LNCaP clone FGC (cell line): ENCODE data around the gene NGFR.

Source experiments
- DNase-seq: peaks from one replicate; pipeline ENCODE4 v3.0.0-alpha.2; 2011; ENCODE audit warnings: low read depth
- H3K4me3 ChIP-seq: 2 replicates; pipeline ENCODE4 v1.5.1; 2011; ENCODE audit warnings: mild to moderate bottlenecking, low read depth, low read length, control low read depth
- CTCF ChIP-seq: IDR thresholded peaks from 2 replicates; pipeline ENCODE4 v1.5.1; 2012; ENCODE audit warnings: mild to moderate bottlenecking; ENCODE audit not compliant: control insufficient read depth, insufficient read depth; ENCODE audit errors: extremely low read depth

The NGFR gene

DNA sequence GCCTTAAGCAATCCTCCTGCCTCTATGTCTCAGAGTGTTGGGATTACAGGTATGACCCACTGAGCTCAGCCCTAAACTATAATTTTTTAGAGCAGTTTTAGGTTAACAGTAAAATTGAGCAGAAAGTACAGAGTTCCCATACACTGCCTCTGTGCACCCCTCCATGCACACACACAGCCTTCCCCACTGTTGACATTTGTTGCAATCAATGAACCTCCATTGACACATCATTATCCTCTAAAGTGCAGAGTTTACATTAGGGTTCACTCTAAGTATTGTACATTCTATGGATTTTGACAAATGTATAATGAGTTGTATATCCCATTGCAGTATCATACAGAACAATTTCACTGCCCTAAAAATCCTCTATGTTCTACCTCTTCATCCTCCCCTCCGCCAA is 35.0 kb downstream of the NGFR start:
- no peak for DNase-seq
- no peak for TF ChIP-seq CTCF
- no peak overlapping the region for H3K4me3 ChIP-seq

- TF ChIP-seq CTCF: no peak
- no peak overlapping the region for H3K4me3 ChIP-seq
- DNase-seq: no peak
These were observed 48.8 kb downstream of the NGFR start for GRCh38 chr17:49543860-49544259.

- no peak overlapping the region for H3K4me3 ChIP-seq
- DNase-seq: no peak
- TF ChIP-seq CTCF: no peak
These were observed 50.0 kb downstream of the NGFR start for GRCh38 chr17:49545007-49545660.

GRCh38 chr17:49545806-49546545 is 50.9 kb downstream of the NGFR start:
- H3K4me3 ChIP-seq: no peak overlapping the region
- no peak for TF ChIP-seq CTCF
- DNase-seq: no peak

GRCh38 chr17:49546546-49547535 is 51.7 kb downstream of the NGFR start:
- no peak overlapping the region for H3K4me3 ChIP-seq
- no peak for DNase-seq
- TF ChIP-seq CTCF: no peak

GRCh38 chr17:49547566-49547965 is 52.5 kb downstream of the NGFR start:
- no peak for TF ChIP-seq CTCF
- no peak overlapping the region for H3K4me3 ChIP-seq
- DNase-seq: no peak
